HG03060 (cell line): Measurements from ENCODE around the gene LCN6.
"Not testable (repeated sequence)": the region's sequence is repeated elsewhere in the genome, so short reads cannot be mapped to it uniquely, and the experiment has no call there.

Source experiments
- ATAC-seq: cut with Tn5 transposase; IDR thresholded peaks from one replicate; pipeline ENCODE4 v1.9.1; 2021; ENCODE audit warnings: low read depth, moderate number of reproducible peaks; ENCODE audit not compliant: unreplicated experiment

The LCN6 gene

GRCh38 chr9:136760834-136761544, 12.7 kb upstream of the LCN6 start:
- ATAC-seq = not testable (repeated sequence)

DNA sequence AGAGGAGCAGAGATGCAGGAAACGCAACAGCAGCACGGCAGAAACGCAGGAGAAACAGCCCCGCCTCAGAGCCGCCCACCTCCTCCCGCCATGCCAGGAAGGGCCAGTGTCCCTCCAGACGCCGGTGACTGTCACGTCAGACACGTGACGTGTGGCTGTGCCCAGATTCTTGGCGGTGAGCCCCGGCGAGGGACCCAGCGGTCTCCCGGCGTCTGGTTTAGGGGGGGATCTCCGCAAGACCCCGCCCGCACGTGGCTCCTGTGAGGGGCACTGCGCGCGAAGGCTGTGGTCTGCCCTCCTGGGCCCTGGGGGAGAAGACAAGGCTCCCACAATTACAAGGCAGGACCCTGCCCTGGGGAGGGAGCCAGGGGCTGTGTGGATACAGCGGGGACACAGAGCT, 12.1 kb upstream of the LCN6 start:
- no peak for ATAC-seq

DNA sequence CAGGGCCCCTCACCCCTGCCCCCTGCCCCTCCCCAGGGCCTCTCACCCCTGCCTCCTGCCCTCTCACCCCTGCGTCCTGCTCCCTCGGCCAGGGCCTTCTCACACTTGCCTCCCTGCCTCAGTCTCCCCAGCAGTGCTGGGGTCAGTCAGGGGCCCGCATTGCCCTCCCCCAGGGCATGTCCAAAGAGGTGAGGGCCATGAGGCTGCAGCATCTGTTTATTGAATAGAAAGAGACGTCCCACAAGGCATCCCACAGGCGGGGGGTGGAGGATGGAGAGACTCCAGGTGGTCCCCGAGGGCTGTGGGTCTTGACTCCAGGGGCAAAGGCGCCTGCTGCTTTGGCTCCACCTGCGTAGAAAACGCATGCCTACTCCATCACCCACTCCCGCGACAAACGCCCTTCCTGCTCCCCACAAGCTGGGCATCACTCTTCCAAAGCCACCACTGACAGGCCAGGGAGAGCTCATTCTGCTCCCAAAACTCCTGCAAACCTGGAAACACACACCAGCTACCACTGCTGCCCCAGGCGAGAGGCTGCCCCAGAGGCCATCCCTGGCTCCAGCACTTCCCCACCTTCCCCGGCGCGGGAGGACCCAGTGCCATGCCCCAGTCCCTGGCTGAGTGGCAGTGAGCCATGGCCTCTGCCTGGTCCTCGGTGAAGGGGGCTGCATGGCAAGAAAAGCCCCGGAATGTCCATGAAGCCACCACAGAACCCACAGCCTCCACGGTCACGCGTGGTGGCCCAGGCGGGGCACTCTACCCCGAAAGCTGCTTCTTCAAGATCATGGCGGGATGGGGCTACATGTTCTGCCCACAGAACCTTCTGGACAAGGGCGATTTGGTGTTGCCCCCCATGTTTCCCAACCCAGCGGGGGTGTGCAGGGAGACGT, 11.4 kb upstream of the LCN6 start:
- no peak for ATAC-seq

- ATAC-seq = no peak
These were observed 10.7 kb upstream of the LCN6 start for GRCh38 chr9:136759001-136759400.

GRCh38 chr9:136757751-136758140, 9.4 kb upstream of the LCN6 start:
- no peak for ATAC-seq

DNA sequence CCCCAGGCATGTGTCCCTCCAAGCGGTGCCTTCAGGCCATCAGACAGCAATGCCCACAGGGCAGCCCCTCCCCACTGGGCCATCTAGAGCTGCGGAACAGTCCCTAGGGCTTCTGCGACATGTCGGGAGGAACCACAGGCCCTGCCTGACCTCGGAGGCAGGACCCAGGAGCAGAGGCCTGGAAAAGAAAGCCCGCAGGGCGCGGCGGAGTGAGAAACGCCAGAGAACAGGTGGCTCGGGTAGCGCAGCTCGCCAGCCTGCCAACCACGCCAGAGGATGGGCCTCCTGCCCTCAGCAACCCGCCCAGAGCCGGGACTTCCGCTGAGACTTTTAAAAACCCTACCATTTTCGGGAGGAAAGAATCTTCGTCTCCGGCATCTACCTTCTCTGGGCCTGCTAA, 9.0 kb upstream of the LCN6 start:
- no peak for ATAC-seq

DNA sequence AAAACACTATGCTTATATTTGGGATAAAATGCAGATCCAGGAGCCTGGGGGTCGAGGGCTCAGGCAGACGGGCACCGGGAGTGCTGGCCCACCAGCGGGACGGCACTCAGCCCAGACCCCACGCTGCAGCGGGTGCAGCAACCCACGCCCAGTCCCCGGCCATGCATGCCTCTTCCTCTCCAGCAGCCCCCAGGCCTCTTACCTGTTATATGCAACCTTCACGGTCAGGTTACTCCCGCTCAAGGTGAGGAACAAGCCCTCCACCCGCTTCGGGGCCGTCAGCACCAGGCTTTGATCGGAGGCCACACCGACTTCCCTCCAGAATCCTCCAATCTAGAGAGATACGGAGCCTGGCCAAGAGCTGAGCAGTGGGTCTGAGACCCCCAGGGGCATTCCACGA, 8.5 kb upstream of the LCN6 start:
- no peak for ATAC-seq

- no peak for ATAC-seq
These were observed 7.8 kb upstream of the LCN6 start for GRCh38 chr9:136756134-136756438.

DNA sequence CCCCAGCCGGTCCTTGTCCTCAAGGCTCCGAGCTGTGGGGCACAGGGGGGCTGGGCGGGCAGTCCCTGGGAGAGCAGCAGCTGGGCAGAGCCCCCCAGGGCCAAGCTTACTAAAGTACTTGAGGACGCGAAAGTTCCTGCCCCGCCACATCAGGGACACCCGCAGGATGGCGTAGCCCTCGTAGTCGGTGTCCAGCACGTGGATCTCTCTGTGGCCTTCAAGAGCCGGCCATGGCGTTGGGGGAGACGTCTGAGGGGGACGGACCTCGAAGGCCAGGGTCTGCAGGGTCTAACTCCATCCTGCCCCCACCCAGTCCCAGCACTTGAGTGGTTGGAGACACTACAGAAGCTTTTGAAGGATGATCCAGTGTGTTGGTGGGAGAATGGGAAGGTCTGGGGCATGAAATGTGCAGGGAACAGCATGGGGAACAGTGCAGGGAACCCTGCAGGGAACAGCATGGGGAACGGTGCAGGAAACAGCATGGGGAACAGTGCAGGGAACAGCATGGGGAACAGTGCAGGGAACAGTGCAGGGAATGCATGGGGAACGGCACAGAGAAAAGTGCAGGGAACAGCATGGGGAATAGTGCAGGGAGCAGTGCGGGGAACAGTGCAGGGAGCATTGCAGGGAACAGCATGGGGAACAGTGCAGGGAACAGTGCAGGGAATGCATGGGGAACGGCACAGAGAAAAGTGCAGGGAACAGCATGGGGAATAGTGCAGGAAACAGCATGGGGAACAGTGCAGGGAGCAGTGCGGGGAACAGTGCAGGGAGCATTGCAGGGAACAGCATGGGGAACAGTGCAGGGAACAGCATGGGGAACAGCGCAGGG, 7.2 kb upstream of the LCN6 start:
- ATAC-seq = not testable (repeated sequence)

DNA sequence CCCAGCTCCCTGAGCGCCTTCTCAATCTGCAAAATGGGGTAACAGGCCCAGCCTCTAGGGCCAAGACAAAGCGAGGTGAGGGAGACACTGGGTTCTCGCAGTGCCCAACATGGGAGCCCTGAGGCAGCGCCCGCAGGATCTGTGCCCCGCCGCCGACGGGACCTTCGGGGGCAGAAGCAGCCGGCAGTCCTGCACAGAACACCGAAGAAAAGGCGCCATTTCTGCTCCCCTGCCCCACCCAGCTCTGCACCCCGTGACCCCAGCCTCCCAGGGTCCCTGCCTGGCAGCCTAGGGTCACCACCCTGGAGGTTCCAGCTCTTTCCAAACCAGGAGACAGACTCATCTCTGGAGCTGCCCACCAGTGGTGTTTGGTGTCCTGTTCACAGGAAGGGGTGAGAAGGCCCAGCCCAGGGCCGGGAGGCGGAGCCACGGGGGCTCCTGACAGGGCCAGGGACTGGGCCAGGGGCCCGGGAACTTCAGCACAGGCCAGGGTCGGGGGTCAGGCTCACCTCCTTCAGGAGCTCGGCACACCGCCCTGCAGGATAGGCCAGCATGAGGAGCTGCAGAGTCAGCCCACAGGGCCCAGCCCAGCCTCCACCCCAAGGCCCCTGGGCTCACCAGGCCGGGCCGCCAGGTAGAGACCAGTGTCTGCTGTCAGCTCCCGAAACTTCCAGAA, 6.4 kb upstream of the LCN6 start:
- no peak for ATAC-seq

DNA sequence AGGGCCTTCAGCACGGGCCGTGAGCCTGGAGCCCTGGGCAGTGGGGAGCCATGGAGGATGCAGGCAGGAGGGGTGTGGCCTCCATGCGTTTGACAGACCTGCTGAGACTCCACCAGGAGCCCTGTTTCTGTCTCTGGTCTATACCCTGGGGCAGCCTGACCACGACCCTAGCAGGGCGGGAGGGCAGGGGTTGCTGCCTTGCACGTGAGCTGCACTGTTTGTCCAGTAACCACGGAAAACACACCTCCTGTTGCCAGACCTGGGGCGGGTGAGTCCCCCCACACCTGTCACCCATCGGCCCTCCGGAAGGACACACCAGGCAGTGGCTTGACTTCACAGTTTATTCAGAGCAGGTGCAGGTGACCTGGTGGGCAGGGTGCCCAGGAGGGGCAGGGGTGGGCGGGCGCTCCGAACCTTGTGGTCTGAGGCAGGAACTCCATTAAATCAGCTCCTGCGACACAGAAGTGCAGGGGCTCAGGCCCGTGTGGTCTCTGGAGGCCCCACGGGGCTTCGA, 5.8 kb upstream of the LCN6 start:
- no peak for ATAC-seq

DNA sequence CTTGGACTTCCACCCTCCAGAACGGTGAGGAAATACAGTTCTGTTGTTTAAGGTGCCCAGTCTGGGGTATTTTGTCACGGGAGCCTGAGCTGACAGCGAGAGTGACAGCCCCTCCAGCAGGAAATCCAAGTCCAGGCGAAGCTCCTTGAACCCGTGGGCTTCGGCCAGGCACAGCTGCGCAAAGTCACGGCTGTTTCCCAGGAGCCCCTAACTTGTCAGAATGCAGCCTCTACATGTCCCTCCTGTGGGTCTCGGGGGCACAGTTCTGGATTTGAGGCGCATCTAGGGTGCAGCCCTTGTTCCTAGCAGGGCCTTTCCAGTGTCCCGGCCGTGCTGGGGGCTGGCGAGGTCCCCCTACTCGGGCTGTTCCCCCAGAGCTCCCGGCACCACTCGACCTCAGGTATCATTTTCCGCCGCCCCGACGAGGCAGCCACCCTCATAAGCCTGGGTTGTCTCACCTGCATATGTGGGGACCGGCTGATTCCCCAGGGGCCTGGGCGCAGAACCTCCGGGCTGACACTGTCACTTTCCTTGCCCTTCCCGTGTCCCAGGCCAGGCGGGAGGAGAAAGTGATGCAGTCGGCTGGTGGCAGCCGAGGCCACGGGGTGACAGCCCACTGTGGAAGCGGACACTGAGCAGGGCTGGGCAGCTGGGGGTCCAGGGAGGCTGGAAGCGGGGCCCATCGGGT, 5.2 kb upstream of the LCN6 start:
- ATAC-seq = no peak

DNA sequence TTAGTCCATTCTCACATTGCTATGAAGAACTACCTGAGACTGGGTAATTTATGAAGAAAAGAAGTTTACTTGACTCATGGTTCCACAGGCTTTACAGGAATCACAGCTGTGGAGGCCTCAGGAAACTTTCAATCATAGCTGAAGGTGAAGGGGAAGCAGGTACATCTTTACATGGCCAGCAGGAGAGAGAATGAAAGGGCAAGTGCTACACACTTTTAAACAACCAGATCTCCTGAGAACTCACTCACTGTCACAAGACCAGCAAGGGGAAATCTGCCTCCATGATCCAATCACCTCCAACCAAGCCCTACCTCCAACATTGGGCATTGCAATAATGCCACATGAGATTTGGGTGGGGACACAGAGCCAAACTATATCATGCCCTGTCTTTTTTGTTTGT, 3.5 kb upstream of the LCN6 start:
- no peak for ATAC-seq

DNA sequence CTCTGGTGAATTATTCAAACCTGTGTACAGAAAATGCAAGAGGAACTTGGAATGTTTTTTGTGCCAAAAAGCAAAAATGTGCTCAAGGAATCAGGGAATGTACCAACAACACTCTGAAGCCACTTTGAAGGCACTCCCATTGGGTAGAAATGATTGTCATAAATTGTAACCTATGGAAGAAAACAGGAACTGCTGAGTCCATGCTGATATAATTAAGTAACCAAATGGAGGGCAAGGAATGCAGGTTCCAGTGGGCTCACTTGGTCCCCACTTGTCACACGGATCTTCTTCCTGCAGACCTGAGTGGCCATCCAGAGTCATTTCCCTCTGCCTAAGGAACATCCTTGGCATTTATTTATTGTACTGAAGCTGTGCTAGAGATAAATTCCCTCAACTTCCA, 2.9 kb upstream of the LCN6 start:
- ATAC-seq = no peak

- ATAC-seq = no peak
These were observed 2.2 kb upstream of the LCN6 start for GRCh38 chr9:136750526-136750925.

DNA sequence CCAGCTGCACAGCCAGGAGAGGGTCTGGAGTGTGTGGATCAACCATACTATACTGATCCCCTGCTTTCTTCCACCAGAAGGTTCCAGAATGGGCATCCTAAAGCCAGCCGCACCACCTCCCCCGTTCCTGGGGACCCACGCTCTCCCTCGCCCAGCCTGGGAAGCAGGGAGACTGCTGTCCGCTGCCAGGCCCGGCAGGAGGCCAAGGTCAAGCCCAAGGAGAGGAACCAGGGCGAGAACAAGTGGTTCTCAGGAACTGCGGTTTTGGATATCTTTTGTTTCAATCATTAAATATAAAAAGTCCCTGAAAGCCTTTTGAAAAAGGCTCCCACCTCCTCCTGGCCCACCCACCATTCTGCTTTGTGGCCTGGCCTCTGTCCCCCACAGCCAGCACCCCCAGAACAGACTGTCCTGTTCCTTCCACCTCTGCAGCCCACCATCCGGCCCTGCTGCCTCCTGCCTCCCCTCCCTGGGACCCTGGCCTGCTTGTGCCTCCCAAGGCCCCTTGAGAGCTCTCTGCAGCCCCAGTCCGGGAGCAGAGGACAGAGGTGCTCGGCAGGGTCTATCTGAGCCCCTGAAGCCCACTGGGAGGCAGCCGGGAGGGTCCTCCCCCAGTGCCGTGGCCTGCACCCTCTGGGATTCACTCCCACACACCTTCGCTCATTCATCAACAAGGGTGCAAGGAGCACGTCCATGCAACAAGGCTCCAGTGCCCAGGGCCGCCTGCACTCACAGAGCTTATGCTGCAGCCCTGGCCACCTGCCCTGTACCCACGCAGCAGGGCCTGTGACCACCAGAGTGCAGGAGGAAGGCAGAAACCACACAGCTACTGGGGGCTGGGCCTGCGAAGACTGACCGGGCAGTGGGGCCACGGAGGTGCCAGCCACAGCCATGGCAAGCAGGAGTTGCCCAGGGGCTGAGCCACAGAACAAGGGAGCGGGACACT, 614 bp upstream of the LCN6 start:
- ATAC-seq = no peak

DNA sequence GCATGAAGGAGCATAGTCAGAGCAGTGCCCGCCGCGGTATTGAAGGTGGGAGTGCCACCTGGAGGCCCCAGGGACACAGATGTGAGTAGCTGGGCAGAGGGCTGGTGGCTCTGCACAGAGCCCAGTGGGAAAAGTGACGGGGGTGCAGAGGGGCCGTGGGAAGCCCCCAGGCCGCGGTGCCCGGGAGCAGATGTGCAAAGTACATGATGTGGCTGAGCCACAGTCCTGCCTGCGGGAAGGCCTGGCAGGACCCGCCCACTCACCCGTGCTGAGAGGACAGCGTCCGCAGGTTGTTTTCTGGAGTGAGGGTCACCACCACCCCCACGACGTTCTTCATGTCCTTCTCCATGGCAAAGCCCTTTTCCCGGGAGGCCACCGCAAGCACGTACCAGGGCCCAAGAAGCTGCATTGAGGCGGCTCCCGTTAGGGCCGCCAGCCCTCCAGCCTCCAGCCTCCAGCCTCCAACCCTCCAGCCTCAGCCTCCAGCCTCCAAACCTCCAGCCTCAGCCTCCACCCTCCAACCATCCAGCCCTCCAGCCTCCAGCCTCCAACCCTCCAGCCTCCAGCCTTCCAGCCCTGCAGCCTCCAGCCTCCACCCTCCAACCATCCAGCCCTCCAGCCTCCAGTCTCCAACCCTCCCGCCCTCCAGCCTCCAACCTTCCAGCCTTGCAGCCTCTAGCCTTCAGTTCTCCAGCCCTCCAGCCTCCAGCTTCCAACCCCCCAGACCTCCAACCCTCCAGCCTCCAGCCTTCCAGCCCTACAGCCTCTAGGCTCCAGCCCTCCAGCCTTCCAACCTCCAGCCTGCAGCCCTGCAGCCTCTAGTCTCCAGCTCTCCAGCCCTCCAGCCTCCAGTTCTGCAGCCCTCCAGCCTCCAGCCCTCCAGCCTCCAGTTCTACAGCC, 914 bp downstream of the LCN6 start:
- ATAC-seq = no peak

DNA sequence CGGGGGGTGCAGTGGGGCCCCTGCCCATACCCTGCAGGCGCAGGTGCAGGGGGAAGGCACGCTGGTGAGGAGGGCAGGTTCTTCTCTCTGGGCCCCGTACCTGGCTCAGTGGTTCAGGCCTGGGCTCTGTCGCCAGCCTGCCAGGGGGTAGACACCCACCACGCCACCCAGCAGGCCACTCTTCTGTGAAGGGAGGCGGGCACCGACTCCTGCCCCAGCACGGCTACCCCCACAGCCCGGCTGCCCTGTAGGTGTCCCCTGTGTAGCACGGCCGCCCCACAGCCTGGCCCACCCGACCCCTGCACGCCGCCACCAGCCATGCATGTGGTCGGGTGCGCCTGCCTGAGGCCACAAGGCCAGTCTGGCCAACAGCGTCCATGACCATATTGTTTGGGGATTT, 1.7 kb downstream of the LCN6 start:
- ATAC-seq = no peak
